ENCODE data around the gene FAM149A.

FAM149A gene

GRCh38 chr4:186144198-186144945 is 39.9 kb downstream of the FAM149A start (continued):
- TF ChIP-seq ZNF600 (tag by site-specific recombination; IDR thresholded peaks at IDR 0.05) (0 out of 2 replicates have a peak, but pooled peaks have one; percentile 13), ZNF335 (tag by site-specific recombination; conservative IDR thresholded peaks at IDR 0.05) (peak; percentile 48), TRIM28 (IDR thresholded peaks at IDR 0.05; ENCODE audit: borderline replicate concordance, low read length) (no peak), ZNF580 (tag by site-specific recombination; IDR thresholded peaks at IDR 0.05) (no peak), ZNF157 (tag by site-specific recombination; IDR thresholded peaks at IDR 0.05) (no peak), ZSCAN30 (tag by site-specific recombination; IDR thresholded peaks at IDR 0.05) (no peak), SETDB1 (IDR thresholded peaks at IDR 0.05; ENCODE audit: insufficient read length, low read length) (peak; percentile 6)

GRCh38 chr4:186144946-186145569 is 40.6 kb downstream of the FAM149A start:
- ChIA-PET POLR2A (no interaction called here), CTCF (interaction anchor here (0.6 to 2.8 kb wide), 4 partner anchors 8 to 1555 kb away, joined by 3 to 14 read pairs (median 3); no protein-coding TSS in a partner anchor)
- peak overlapping the region; percentile 37; the same call in 1 of the 2 replicates for H3K27ac ChIP-seq (ENCODE audit: extremely low read depth, low read depth, low read length)
- no peaks in the 10 kb centered on the region for H3K9me3 ChIP-seq (ENCODE audit: control insufficient read depth, insufficient read depth, low read depth, low read length)
- H3K4me3 ChIP-seq (ENCODE audit: low read depth, low read length), result peak overlapping the region; percentile 56
- H3K36me3 ChIP-seq (ENCODE audit: control insufficient read depth in 2 of 2, insufficient read depth in 1 of 2, low read length in 2 of 2), result no peaks in the 10 kb centered on the region
- H3K4me1 ChIP-seq (ENCODE audit: control insufficient read depth, insufficient read depth, low read length), result 0 out of 2 replicates have a peak, but pooled peaks cover 2% of the 10 kb centered on the region
- TF ChIP-seq GLIS2 (tag by site-specific recombination; IDR thresholded peaks at IDR 0.05), result peak; percentile 70
- peak; percentile 51; the same call in 1 of the 2 replicates for TF ChIP-seq ZNF76 (tag by site-specific recombination; IDR thresholded peaks at IDR 0.05; ENCODE audit: borderline replicate concordance, low read depth)
- peak; percentile 87 for TF ChIP-seq ZBTB20 (tag by site-specific recombination; IDR thresholded peaks at IDR 0.05)
- TF ChIP-seq PBX3 (CRISPR knock-in tag; IDR thresholded peaks at IDR 0.05), result no peak
- peak; percentile 69 for TF ChIP-seq ZBTB17 (tag by site-specific recombination; IDR thresholded peaks at IDR 0.05)
- peak; percentile 19; the same call in 1 of the 2 replicates for TF ChIP-seq PATZ1 (tag by site-specific recombination; IDR thresholded peaks at IDR 0.05)
- TF ChIP-seq ZNF501 (tag by site-specific recombination; IDR thresholded peaks at IDR 0.05), result no peak
- TF ChIP-seq ZNF335 (tag by site-specific recombination; conservative IDR thresholded peaks at IDR 0.05), result peak; percentile 86
- peak; percentile 39; the same call in 1 of the 2 replicates for TF ChIP-seq ZIC2 (tag by site-specific recombination; IDR thresholded peaks at IDR 0.05)
- TF ChIP-seq ZBTB8A (tag by site-specific recombination; IDR thresholded peaks at IDR 0.05), result peak; percentile 44
- peak; percentile 37; the same call in 1 of the 2 replicates for TF ChIP-seq ZNF600 (tag by site-specific recombination; IDR thresholded peaks at IDR 0.05)
- no peak for TF ChIP-seq PRDM4 (tag by site-specific recombination; IDR thresholded peaks at IDR 0.05)
- TF ChIP-seq ZXDB (tag by site-specific recombination; IDR thresholded peaks at IDR 0.05), result peak; percentile 25; the same call in 1 of the 2 replicates
- peak; percentile 61; the same call in 1 of the 2 replicates for TF ChIP-seq ZNF660 (tag by site-specific recombination; IDR thresholded peaks at IDR 0.05)
- TF ChIP-seq ZNF692 (tag by site-specific recombination; IDR thresholded peaks at IDR 0.05), result 0 out of 2 replicates have a peak, but pooled peaks have one; percentile 25
- TF ChIP-seq MZF1 (tag by site-specific recombination; IDR thresholded peaks at IDR 0.05; ENCODE audit: borderline replicate concordance), result no peak
- peak; percentile 83 for TF ChIP-seq ZBTB26 (tag by site-specific recombination; optimal IDR thresholded peaks at IDR 0.05)
- TF ChIP-seq ZFHX2 (tag by site-specific recombination; conservative IDR thresholded peaks at IDR 0.05), result peak; percentile 43; the same call in 1 of the 2 replicates

All from HEK293 (cell line).